ENCODE data around the gene GNG8. TPM values are rescaled to one million over a fixed set of nuclear protein-coding genes. Genes with fewer than 3 reads are reported as not detected.

Gene GNG8
- polyA plus RNA-seq, 1 donor from 2014 or later, result not detected

GRCh38 chr19:46608178-46608577, 27.8 kb downstream of the GNG8 start:
- no peak for TF ChIP-seq POLR2AphosphoS5 (IDR thresholded peaks at IDR 0.05)
- H3K4me2 ChIP-seq (ENCODE audit: low read length), result no peak overlapping the region
- H3F3A ChIP-seq (ENCODE audit: insufficient read depth, low read length, poor library complexity, severe bottlenecking), result no peaks in the 10 kb centered on the region
- no peak overlapping the region for H3K27ac ChIP-seq (ENCODE audit: low read length)
- H4K20me1 ChIP-seq (ENCODE audit: insufficient read depth), result peaks cover 38% of the 10 kb centered on the region
- no peaks in the 10 kb centered on the region for H3K9me3 ChIP-seq (ENCODE audit: low read length)
- H3K9me2 ChIP-seq (ENCODE audit: insufficient read depth, low read length), result no peaks in the 10 kb centered on the region
- no peak overlapping the region for H3K4me3 ChIP-seq (ENCODE audit: low read length)
- H3K36me3 ChIP-seq (ENCODE audit: insufficient read depth, low read length), result no peaks in the 10 kb centered on the region
- H3K79me2 ChIP-seq (replicated peaks; ENCODE audit: insufficient read depth, low read length), result peaks cover 34% of the 10 kb centered on the region
- H2AFZ ChIP-seq (ENCODE audit: low read depth, low read length), result no peak overlapping the region
- no peak overlapping the region for H3K9ac ChIP-seq (ENCODE audit: low read length)
- H3K27me3 ChIP-seq (ENCODE audit: insufficient read depth, low read depth, low read length), result no peaks in the 10 kb centered on the region

GRCh38 chr19:46607448-46607841, 28.6 kb downstream of the GNG8 start:
- Histone ChIP-seq H3K27me3 (ENCODE audit: insufficient read depth, low read depth, low read length) (no peaks in the 10 kb centered on the region), H3F3A (ENCODE audit: insufficient read depth, low read length, poor library complexity, severe bottlenecking) (no peaks in the 10 kb centered on the region), H3K9ac (ENCODE audit: low read length) (no peak overlapping the region), H3K4me3 (ENCODE audit: low read length) (no peak overlapping the region), H3K27ac (ENCODE audit: low read length) (no peak overlapping the region), H3K36me3 (ENCODE audit: insufficient read depth, low read length) (no peaks in the 10 kb centered on the region), H3K79me2 (replicated peaks; ENCODE audit: insufficient read depth, low read length) (peaks cover 42% of the 10 kb centered on the region), H3K9me3 (ENCODE audit: low read length) (no peaks in the 10 kb centered on the region), H3K9me2 (ENCODE audit: insufficient read depth, low read length) (no peaks in the 10 kb centered on the region), H4K20me1 (ENCODE audit: insufficient read depth) (peaks cover 41% of the 10 kb centered on the region), H3K4me2 (ENCODE audit: low read length) (no peak overlapping the region), H2AFZ (ENCODE audit: low read depth, low read length) (no peak overlapping the region)
- TF ChIP-seq RAD21 (conservative IDR thresholded peaks at IDR 0.05) (no peak), POLR2AphosphoS5 (IDR thresholded peaks at IDR 0.05) (no peak), TAF1 (IDR thresholded peaks at IDR 0.05; ENCODE audit: low read depth) (no peak), EP300 (conservative IDR thresholded peaks at IDR 0.05; ENCODE audit: poor library complexity, severe bottlenecking) (no peak), CTCF (IDR thresholded peaks at IDR 0.05; ENCODE audit: poor library complexity, severe bottlenecking) (no peak), SMC3 (conservative IDR thresholded peaks at IDR 0.05; ENCODE audit: poor library complexity) (no peak), EZH2 (IDR thresholded peaks at IDR 0.05; ENCODE audit: borderline replicate concordance, insufficient read depth, low read length, poor library complexity, severe bottlenecking) (no peak), MXI1 (conservative IDR thresholded peaks at IDR 0.05; ENCODE audit: poor library complexity, severe bottlenecking) (no peak)

DNA sequence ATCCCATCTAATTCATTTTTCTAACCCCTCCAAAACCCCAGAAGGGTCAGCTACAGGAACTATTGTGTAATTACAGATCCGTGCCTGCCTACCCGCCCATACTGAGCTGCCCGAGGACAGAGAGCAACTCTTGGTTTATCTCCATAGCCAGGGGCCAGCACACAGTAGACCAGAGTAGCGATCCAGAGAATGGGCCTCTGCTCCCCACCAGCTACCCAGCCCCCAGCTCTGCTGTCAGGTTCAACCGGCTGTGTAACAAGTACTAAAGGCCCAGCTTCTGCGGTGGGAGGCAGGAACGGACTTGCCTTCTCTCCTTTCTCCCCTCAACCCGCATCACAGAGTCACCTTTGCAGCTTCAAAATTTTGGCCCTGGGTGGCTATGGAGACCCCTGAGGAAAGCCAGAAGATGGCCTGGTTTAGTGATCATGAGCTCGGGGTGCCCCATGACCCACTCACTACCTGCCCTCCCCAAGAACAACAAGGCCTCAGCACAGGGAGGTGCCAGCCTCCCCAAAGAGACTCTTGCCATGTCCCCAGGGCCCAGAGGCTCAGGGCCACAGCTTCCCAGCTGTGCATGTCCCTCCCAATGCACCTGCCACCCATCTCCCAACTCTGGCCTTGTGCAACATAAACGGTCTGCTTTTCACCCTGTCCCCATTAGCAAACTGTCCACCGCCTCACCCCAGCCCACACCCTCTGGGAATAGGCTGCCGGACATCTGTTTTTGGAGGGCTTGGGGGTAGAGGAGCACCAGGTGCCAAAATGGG, 29.1 kb downstream of the GNG8 start:
- Histone ChIP-seq H3K36me3 (ENCODE audit: insufficient read depth, low read length) (no peaks in the 10 kb centered on the region), H3K27ac (ENCODE audit: low read length) (no peak overlapping the region), H3K9ac (ENCODE audit: low read length) (no peak overlapping the region), H4K20me1 (ENCODE audit: insufficient read depth) (peaks cover 41% of the 10 kb centered on the region), H3K27me3 (ENCODE audit: insufficient read depth, low read depth, low read length) (no peaks in the 10 kb centered on the region), H3K9me3 (ENCODE audit: low read length) (no peaks in the 10 kb centered on the region), H3K4me3 (ENCODE audit: low read length) (no peak overlapping the region), H3K79me2 (replicated peaks; ENCODE audit: insufficient read depth, low read length) (peaks cover 47% of the 10 kb centered on the region), H2AFZ (ENCODE audit: low read depth, low read length) (no peak overlapping the region), H3F3A (ENCODE audit: insufficient read depth, low read length, poor library complexity, severe bottlenecking) (no peaks in the 10 kb centered on the region), H3K9me2 (ENCODE audit: insufficient read depth, low read length) (no peaks in the 10 kb centered on the region), H3K4me2 (ENCODE audit: low read length) (no peak overlapping the region)
- TF ChIP-seq, protein P1, sequence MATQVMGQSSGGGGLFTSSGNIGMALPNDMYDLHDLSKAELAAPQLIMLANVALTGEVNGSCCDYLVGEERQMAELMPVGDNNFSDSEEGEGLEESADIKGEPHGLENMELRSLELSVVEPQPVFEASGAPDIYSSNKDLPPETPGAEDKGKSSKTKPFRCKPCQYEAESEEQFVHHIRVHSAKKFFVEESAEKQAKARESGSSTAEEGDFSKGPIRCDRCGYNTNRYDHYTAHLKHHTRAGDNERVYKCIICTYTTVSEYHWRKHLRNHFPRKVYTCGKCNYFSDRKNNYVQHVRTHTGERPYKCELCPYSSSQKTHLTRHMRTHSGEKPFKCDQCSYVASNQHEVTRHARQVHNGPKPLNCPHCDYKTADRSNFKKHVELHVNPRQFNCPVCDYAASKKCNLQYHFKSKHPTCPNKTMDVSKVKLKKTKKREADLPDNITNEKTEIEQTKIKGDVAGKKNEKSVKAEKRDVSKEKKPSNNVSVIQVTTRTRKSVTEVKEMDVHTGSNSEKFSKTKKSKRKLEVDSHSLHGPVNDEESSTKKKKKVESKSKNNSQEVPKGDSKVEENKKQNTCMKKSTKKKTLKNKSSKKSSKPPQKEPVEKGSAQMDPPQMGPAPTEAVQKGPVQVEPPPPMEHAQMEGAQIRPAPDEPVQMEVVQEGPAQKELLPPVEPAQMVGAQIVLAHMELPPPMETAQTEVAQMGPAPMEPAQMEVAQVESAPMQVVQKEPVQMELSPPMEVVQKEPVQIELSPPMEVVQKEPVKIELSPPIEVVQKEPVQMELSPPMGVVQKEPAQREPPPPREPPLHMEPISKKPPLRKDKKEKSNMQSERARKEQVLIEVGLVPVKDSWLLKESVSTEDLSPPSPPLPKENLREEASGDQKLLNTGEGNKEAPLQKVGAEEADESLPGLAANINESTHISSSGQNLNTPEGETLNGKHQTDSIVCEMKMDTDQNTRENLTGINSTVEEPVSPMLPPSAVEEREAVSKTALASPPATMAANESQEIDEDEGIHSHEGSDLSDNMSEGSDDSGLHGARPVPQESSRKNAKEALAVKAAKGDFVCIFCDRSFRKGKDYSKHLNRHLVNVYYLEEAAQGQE (IDR thresholded peaks at IDR 0.05; ENCODE audit: borderline replicate concordance), result no peak
- no peak for TF ChIP-seq MXI1 (conservative IDR thresholded peaks at IDR 0.05; ENCODE audit: poor library complexity, severe bottlenecking)
- no peak for TF ChIP-seq EZH2 (IDR thresholded peaks at IDR 0.05; ENCODE audit: borderline replicate concordance, insufficient read depth, low read length, poor library complexity, severe bottlenecking)
- no peak for TF ChIP-seq POLR2AphosphoS5 (IDR thresholded peaks at IDR 0.05)
- TF ChIP-seq CTCF (IDR thresholded peaks at IDR 0.05; ENCODE audit: poor library complexity, severe bottlenecking), result no peak
- no peak for TF ChIP-seq RAD21 (conservative IDR thresholded peaks at IDR 0.05)
- no peak for TF ChIP-seq SMC3 (conservative IDR thresholded peaks at IDR 0.05; ENCODE audit: poor library complexity)
- no peak for TF ChIP-seq TAF1 (IDR thresholded peaks at IDR 0.05; ENCODE audit: low read depth)
- TF ChIP-seq EP300 (conservative IDR thresholded peaks at IDR 0.05; ENCODE audit: poor library complexity, severe bottlenecking), result no peak
